Prostate gland (tissue), 2 donors: ENCODE results near the gene SLC25A2.
"Not testable (repeated sequence)": the region's sequence is repeated elsewhere in the genome, so short reads cannot be mapped to it uniquely, and the experiment has no call there.

Source experiments
- POLR2A ChIP-seq: fragments of 450-650 bp; IDR thresholded peaks from one replicate; pipeline ENCODE4 v1.6.1; 2016; ENCODE audit warnings: antibody characterized with exemption, mild to moderate bottlenecking
- POLR2AphosphoS5 ChIP-seq: sonication (generic); formaldehyde crosslinking; IDR thresholded peaks from one replicate; pipeline ENCODE4 v1.6.1; 2017; ENCODE audit warnings: antibody characterized with exemption
- TF ChIP-seq, protein P1 (sequence below), 4 experiments: fragments of 200-600 bp in 2 of 4; fragments of 450-650 bp in 2 of 4; sonication (generic) in 2 of 4; IDR thresholded peaks; 1 replicate in 3 of 4; 2 replicates in 1 of 4; pipeline ENCODE4 v1.5.1; 2016 to 2019; ENCODE audit warnings: antibody characterized with exemption in 4 of 4, mild to moderate bottlenecking in 2 of 4, moderate library complexity in 2 of 4

DNA sequence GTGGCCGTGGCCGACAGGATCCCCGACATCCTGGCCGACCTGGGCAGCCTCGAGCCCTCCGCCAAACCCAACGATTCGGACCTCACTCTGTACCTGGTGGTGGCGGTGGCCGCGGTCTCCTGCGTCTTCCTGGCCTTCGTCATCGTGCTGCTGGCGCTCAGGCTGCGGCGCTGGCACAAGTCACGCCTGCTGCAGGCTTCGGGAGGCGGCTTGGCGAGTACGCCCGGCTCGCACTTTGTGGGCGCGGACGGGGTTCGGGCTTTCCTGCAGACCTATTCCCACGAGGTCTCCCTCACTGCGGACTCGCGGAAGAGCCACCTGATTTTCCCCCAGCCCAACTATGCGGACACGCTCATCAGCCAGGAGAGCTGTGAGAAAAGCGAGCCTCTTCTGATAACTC is 42.2 kb upstream of the SLC25A2 start:
- TF ChIP-seq, protein P1, sequence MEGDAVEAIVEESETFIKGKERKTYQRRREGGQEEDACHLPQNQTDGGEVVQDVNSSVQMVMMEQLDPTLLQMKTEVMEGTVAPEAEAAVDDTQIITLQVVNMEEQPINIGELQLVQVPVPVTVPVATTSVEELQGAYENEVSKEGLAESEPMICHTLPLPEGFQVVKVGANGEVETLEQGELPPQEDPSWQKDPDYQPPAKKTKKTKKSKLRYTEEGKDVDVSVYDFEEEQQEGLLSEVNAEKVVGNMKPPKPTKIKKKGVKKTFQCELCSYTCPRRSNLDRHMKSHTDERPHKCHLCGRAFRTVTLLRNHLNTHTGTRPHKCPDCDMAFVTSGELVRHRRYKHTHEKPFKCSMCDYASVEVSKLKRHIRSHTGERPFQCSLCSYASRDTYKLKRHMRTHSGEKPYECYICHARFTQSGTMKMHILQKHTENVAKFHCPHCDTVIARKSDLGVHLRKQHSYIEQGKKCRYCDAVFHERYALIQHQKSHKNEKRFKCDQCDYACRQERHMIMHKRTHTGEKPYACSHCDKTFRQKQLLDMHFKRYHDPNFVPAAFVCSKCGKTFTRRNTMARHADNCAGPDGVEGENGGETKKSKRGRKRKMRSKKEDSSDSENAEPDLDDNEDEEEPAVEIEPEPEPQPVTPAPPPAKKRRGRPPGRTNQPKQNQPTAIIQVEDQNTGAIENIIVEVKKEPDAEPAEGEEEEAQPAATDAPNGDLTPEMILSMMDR (IDR thresholded peaks at IDR 0.05), result not testable (repeated sequence)
- not testable (repeated sequence) for TF ChIP-seq POLR2A, POLR2AphosphoS5
